H1 (cell line): ENCODE results near the gene MAP2K2. TPM values are rescaled to one million over a fixed set of nuclear protein-coding genes. Genes with fewer than 3 reads are reported as not detected.

Source experiments
- PHF8 ChIP-seq: fragments of 200-600 bp; sonication (generic); conservative IDR thresholded peaks from 2 replicates; pipeline ENCODE4 v1.7.1; 2012; ENCODE audit warnings: low read depth, mild to moderate bottlenecking, inconsistent platforms, low read length, moderate library complexity
- TBP ChIP-seq: IDR thresholded peaks from 2 replicates; pipeline ENCODE4 v1.6.1; 2011; ENCODE audit warnings: low read depth, low read length, improper control_type of control experiment
- polyA plus RNA-seq, 7 experiments: library from polyadenylated mRNA; depleted of rRNA in 3 of 7; stranded (reverse) in 5 of 7; unstranded in 2 of 7; fragments of >200 nt in 5 of 7; fragments of 200-250 nt in 2 of 7; gene quantifications; 1 replicate in 5 of 7; 2 replicates in 1 of 7; 4 replicates in 1 of 7; pipeline versions ENCODE4 v1.2.1 to v1.2.3, GENCODE V29; 2011 to 2013; ENCODE audit warnings: missing spikeins in 2 of 7, mixed read lengths in 2 of 7
- total RNA-seq: library from RNA; stranded (reverse); fragmentation: NEBNext Ultra II Directional; extraction: Animal tissue kit (Norgen Biotek cat#: 25700); gene quantifications from 2 replicates; pipeline ENCODE4 v1.2.1, GENCODE V29; 2021

Gene MAP2K2
- total and polyA plus RNA-seq, 2 of the 8 experiments (the other 6 are each of a cell fraction or from before 2014, with no cell fraction given): 111 to 162 TPM

DNA sequence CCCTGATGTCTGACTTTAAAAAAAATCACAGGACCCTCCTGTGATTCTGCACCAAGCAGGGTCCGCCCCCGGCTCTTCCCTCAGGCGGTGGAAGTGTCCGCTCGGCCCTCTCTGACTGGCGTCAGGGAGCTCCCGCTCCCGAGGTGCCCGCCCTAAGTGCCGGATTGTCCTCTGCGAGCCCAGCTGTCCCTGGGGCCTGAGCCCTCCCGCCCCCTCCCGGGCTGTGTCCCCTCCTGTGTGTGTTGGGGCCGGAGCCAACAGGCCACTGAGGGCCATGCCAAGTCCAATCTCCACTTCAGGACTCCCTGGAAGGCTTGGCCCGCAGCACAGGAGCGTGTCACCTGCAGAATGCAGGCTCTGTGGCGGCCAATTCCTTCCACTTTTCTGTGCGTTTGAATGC lies 25.4 kb downstream of the MAP2K2 start (continued):
- TF ChIP-seq TBP (no peak), PHF8 (no peak)
- TF ChIP-seq, all 59 proteins: peak for 0
